K562 (cell line): ENCODE results near the gene EMC8. TPM values are rescaled to one million over a fixed set of nuclear protein-coding genes. Genes with fewer than 3 reads are reported as not detected.

Experiments
- ARID4B ChIP-seq: sonication (generic); formaldehyde crosslinking; IDR thresholded peaks from 2 replicates; pipeline ENCODE4 v1.8.0; 2022; ENCODE audit warnings: mild to moderate bottlenecking, missing genetic modification reagents
- BCL6 ChIP-seq: fragments of 250-450 bp; sonication (Bioruptor Pico); IDR thresholded peaks from 2 replicates; pipeline ENCODE4 v1.4.0; 2020
- EP400 ChIP-seq: fragments of 450-650 bp; IDR thresholded peaks from 2 replicates; pipeline ENCODE4 v1.6.1; 2017; ENCODE audit warnings: antibody characterized with exemption, mild to moderate bottlenecking, moderate library complexity
- HDAC1 ChIP-seq, 2 experiments: fragments of 450-650 bp; IDR thresholded peaks; 2 replicates each; pipeline ENCODE4 v1.6.1; 2016 to 2017; ENCODE audit warnings: inconsistent platforms in 1 of 2, mild to moderate bottlenecking in 1 of 2, moderate library complexity in 1 of 2
- HES1 ChIP-seq: fragments of 450-650 bp; IDR thresholded peaks from 2 replicates; pipeline ENCODE4 v1.6.1; 2016; ENCODE audit warnings: low read depth, mild to moderate bottlenecking, moderate library complexity
- MCM2 ChIP-seq: fragments of 450-650 bp; IDR thresholded peaks from 2 replicates; pipeline ENCODE4 v1.6.1; 2017; ENCODE audit warnings: low read depth, mild to moderate bottlenecking
- MTA3 ChIP-seq: fragments of 450-650 bp; formaldehyde crosslinking; IDR thresholded peaks from 2 replicates; pipeline ENCODE4 v1.6.1; 2017; ENCODE audit warnings: mild to moderate bottlenecking, borderline replicate concordance
- NFE2 ChIP-seq: IDR thresholded peaks from 2 replicates; pipeline ENCODE4 v1.6.1; 2014; ENCODE audit warnings: antibody characterized with exemption, low read depth
- NR2C1 ChIP-seq, 2 experiments: fragments of 450-650 bp; IDR thresholded peaks; 2 replicates each; pipeline ENCODE4 v1.6.1; 2017; ENCODE audit warnings: mild to moderate bottlenecking in 2 of 2, antibody characterized with exemption in 1 of 2, inconsistent platforms in 1 of 2, missing compliant biosample characterization in 1 of 2, missing genetic modification characterization in 1 of 2
- PRMT5 ChIP-seq: sonication (generic); formaldehyde crosslinking; IDR thresholded peaks from 2 replicates; pipeline ENCODE4 v1.5.0; 2020; ENCODE audit warnings: missing genetic modification reagents
- STAT6 ChIP-seq: sonication (generic); formaldehyde crosslinking; IDR thresholded peaks from 2 replicates; pipeline ENCODE4 v1.8.1; 2023; ENCODE audit warnings: mild to moderate bottlenecking, missing genetic modification reagents
- SUPT5H ChIP-seq: fragments of 450-650 bp; IDR thresholded peaks from 2 replicates; pipeline ENCODE4 v1.6.1; 2016
- TAF1 ChIP-seq: IDR thresholded peaks from 2 replicates; pipeline ENCODE4 v1.6.1; 2011; ENCODE audit warnings: mild to moderate bottlenecking, low read length, moderate library complexity; ENCODE audit not compliant: insufficient read depth, control insufficient read depth, severe bottlenecking; ENCODE audit errors: extremely low read depth
- TAF9B ChIP-seq: fragments of 450-650 bp; IDR thresholded peaks from 2 replicates; pipeline ENCODE4 v1.6.1; 2018; ENCODE audit warnings: mild to moderate bottlenecking; ENCODE audit not compliant: partially characterized antibody
- TBP ChIP-seq: optimal IDR thresholded peaks from 2 replicates; pipeline ENCODE3; 2011; ENCODE audit warnings: low read depth, low read length, improper control_type of control experiment
- ZBTB1 ChIP-seq: sonication (generic); formaldehyde crosslinking; IDR thresholded peaks from 2 replicates; pipeline ENCODE4 v1.8.1; 2023; ENCODE audit warnings: missing genetic modification reagents, low read depth, mild to moderate bottlenecking, borderline replicate concordance
- ZFX ChIP-seq: sonication (generic); formaldehyde crosslinking; IDR thresholded peaks from 2 replicates; pipeline ENCODE4 v1.8.0; 2022; ENCODE audit warnings: mild to moderate bottlenecking, missing genetic modification reagents, moderate library complexity
- ZNF316 ChIP-seq: fragments of 450-650 bp; IDR thresholded peaks from 2 replicates; pipeline ENCODE4 v1.6.1; 2016
- ZNF584 ChIP-seq: fragments of 200-800 bp; sonication (Bioruptor generic); IDR thresholded peaks from 2 replicates; pipeline ENCODE4 v1.6.1; 2016; ENCODE audit warnings: low read depth, mild to moderate bottlenecking, missing genetic modification characterization, missing compliant biosample characterization
- polyA plus RNA-seq, 8 experiments: library from polyadenylated mRNA; depleted of rRNA in 4 of 8; stranded (reverse) in 5 of 8; unstranded in 3 of 8; fragments of >200 nt; fragmentation: Nextera tagmentation in 2 of 8; fragmentation: Illumina TruSeq in 1 of 8; extraction: Ambion mirVana in 2 of 8; extraction: Trizol in 1 of 8; gene quantifications; 2 replicates each; pipeline versions ENCODE4 v1.2.1 to v1.2.3, GENCODE V29; 2011 to 2014; ENCODE audit warnings: inconsistent platforms in 1 of 8, missing spikeins in 1 of 8
- total RNA-seq, 7 experiments: library from RNA; depleted of rRNA in 6 of 7; stranded (reverse); fragments of >200 nt in 6 of 7; fragmentation: Illumina TruSeq in 2 of 7; extraction: Trizol in 2 of 7; gene quantifications; 2 replicates each; pipeline versions ENCODE4 v1.2.1 to v1.2.3, GENCODE V29; 2011 to 2021; ENCODE audit warnings: low replicate concordance in 1 of 7

Gene EMC8
- total and polyA plus RNA-seq, 9 of the 15 experiments (the other 6 are each of a cell fraction or from before 2014, with no cell fraction given): 11.4 to 81.8 (median 48.6) TPM

GRCh38 chr16:85799497-85800320, at the start of gene EMC8, which contains the start of gene COX4I1 (continued):
- TF ChIP-seq STAT6 (CRISPR knock-in tag) (peak; percentile 82; the same call in 1 of the 2 replicates), ZNF316 (no peak), MCM2 (no peak), SUPT5H (peak; percentile 95), HES1 (no peak), EP400 (peak; percentile 87; the same call in 1 of the 2 replicates), TAF9B (peak; percentile 69), TAF1 (peak; percentile 93), BCL6 (CRISPR knock-in tag) (no peak), NFE2 (no peak), NR2C1 (IDR thresholded peaks at IDR 0.05) (peak; percentile 76), NR2C1 (tag; IDR thresholded peaks at IDR 0.05) (peak; percentile 86), ARID4B (CRISPR knock-in tag) (peak; percentile 56), ZNF584 (CRISPR knock-in tag) (no peak), MTA3 (peak; percentile 63; the same call in 1 of the 2 replicates), ZFX (peak; percentile 98), TBP (peak; percentile 75), PRMT5 (CRISPR knock-in tag) (no peak), ZBTB1 (peak; percentile 84), HDAC1 (IDR thresholded peaks at IDR 0.05) (peak in 1 of 2 experiments; percentile 75; a peak in 2 of 4 replicates)
